Epithelial cell of esophagus (primary cell): ENCODE results near the gene GPT2.

Experiments
- DNase-seq: peaks from one replicate; pipeline ENCODE4 v3.0.0; 2010; ENCODE audit warnings: low read depth
- H3K4me3 ChIP-seq: 2 replicates; pipeline ENCODE4 v1.5.1; 2011; ENCODE audit warnings: mild to moderate bottlenecking, low read length, control low read depth
- CTCF ChIP-seq: IDR thresholded peaks from 2 replicates; pipeline ENCODE4 v1.5.1; 2011; ENCODE audit warnings: low read depth, mild to moderate bottlenecking, low read length, control low read depth, inconsistent platforms; ENCODE audit not compliant: insufficient read depth; ENCODE audit errors: missing control alignments

GPT2 gene

DNA sequence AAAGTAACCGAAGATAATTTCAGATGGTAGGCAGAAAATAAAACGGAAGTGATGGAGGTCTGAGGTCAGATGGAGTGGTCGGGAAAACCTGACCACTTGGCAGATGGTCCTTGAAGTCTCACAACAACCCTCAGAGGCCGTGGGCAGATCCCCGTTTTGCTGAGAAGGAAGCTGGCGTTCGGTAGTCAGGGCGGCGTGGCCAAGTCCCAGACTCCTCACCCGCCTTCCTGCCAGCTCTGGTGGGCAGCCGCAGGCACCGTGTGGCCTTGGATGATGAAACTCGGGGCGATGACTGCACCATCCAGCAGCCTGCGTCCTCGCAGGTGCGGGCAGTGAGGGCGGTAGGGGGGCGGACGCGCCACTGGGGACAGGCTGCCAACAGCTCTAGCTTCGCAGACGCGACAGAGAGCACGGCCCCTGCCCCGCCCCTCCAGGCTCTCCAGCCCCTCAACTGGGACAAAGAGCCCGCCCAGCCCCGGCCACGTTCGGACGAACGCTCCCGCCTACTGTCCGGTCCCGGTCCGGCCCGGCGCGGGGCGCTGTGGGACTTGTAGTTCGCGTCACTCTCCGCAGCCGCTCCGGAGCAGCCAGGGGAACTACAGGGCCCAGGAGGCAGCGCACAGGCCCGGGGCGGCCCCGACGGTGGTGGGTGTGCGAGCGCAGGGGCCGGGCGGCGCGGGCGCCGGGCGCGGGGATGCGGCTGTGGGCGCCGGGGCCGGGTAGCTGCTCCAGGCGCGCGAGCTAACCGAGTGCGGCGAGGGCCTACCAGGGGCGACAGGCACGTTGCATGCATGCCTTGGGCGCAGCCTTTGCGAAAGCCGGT is at the start of gene GPT2:
GPT2 (plus strand) TSS at position 673 of the 823 bp plus-strand sequence. CDS start 354 bp downstream, outside the sequence.
- peak; percentile 97 for DNase-seq
- no peak for TF ChIP-seq CTCF
- peak within 1 kb of the TSS; percentile 71 for H3K4me3 ChIP-seq

DNA sequence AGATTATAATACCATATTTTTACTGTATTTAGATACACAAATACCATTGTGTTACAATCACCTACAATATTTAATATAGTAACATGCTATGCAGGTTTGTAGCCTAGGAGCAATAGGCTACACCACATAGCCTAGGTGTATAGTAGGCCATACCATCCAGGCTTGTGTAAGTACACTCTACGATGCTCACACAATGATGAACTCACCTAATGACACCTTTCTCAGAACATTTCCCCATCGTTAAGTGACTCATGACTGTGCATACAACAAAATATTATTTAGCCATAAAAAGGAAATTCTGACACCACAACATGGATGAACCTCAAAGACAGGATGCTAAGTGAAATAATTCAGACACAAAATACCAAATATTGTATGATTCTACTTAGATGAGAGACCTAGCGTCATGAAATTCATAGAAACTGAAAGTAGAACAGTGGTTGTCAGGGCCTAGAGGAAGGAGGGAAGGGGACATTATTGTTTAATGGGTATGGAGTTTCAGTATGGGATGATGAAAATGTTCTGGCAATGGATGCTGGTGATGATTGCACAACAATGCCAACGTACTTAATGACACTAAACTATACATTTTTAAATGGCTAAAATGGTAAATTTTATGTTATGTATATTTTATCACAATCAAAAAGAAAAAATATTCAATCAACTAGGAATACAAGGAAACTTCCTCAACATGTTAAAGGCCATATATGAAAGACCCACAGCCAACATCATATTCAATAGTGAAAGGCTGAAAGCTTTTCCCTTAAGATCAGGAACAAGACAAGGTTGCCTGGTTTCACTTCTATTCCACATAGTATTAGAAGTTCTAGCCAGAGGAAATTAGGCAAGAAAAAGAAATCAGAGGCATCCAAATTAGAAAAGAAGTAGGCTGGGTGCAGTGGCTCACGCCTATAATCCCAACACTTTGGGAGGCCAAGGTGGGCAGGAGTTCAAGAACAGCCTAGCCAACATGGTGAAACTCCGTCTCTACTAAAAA is 47.3 kb upstream of the GPT2 start:
- DNase-seq = peak; percentile 68
- H3K4me3 ChIP-seq = no peak overlapping the region
- TF ChIP-seq CTCF = no peak

DNA sequence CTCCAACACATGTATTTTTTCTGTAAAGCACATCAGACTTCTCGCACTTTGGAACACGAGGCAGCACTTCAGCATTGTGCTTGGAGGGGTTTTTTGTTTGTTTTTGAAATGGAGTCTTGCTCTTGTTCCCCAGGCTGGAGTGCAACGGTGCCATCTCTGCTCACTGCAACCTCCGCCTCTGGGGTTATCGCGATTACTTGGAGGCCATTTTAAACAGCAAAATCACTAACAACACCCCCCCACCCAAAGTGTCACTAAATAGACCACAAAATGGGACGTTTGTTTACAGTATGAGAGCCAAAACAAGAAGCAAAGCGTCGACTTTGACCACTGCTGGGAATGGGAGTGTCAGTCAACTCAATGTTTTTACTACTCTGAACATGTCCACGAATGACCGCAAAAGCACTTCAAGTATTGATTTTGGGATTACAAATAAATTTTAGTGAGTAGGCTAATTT is 44.1 kb upstream of the GPT2 start:
- no peak overlapping the region for H3K4me3 ChIP-seq
- DNase-seq = no peak

DNA sequence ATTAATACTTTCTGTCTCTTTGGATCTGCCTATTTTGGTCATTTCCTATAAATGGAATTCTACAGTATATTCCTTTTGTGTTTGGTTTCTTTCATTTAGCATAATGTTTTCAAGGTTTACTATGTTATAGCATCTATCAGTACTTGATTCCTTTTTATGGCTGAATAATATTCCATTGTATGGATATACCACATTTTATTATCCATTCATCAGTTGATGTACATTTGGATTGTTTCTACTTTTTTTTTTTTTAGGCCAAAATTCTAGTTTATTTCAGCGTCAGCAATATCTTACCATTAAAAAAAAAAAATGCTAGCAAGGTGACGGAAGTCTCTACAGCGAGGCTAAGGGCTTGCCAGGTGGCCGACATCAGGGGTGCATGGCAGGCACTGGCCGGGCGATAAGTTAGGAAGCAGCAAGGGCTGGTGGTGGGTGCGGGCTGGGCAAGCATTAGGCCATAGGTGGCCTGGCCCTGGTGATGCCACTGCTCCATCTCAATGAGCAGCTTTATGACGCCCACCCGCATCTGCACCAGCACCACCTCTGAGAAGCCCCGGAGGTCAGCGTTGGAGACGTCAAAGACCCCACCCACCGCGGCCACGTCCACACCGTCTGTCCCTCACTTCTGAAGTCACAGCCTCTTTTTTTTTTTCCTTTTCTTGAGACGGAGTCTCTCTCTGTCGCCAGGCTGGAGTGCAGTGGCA is 41.8 kb upstream of the GPT2 start:
- TF ChIP-seq CTCF = no peak
- DNase-seq = no peak
- no peak overlapping the region for H3K4me3 ChIP-seq

More for the DNA sequence above, 44.1 kb upstream of the GPT2 start:
- TF ChIP-seq CTCF = no peak

DNA sequence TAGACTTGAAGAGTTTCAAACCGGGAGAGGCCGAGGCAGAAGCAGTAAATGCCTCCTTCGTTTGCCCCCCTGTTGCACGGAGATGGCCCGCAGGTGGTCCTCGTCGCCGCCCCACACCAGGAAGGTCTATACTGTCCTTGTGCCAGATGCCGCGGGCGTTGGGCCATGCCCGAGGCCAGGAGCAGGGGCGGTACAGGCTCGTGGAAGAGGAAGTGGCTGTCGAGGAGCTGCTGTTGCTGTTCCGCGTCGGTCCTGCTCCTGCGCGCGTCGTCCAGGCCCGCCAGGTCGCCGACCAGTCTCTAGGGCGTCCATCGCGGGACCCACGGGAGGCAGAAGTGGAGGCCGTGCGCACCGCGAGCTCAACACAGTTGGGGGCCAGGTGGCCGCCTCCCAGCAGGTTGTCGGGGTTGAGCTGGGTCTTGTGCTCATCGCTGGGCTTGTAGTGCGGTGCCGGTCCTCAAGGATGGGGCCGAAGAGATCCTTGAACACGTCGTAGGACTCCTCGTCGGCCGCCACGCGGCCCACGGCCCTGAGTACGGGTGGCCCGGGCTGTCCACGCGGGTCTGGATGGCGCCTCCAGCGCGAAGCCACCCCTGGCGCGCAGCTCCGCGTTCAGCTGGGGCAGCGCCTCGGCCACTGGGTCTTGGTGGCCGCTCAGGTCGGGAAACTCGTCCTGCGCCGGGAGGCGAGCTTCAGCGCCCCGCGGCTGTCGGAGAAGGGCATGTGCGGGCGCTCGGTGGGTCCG is 40.1 kb upstream of the GPT2 start:
- no peak overlapping the region for H3K4me3 ChIP-seq
- no peak for DNase-seq
- TF ChIP-seq CTCF = no peak

DNA sequence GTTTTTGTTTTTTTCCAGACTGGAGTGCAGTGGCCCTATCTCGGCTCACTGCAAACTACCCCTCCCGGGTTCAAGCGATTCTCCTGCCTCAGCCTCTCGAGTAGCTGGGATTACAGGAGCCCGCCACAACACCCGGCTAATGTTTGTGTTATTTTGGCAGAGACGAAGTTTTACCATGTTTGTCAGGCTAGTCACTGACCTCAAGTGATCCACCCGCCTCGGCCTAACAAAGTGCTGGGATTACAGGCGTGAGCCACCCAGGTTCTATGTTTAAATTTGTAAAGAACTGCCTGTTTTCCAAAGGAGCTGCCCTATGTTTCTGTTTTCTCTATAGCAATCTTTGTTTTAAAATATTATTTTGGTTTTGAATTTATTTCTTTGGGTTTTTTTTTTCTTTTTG is 39.4 kb upstream of the GPT2 start:
- H3K4me3 ChIP-seq = no peak overlapping the region
- TF ChIP-seq CTCF = no peak
- DNase-seq = no peak
